ENCODE results near the gene DOCK2. TPM values are rescaled to one million over a fixed set of nuclear protein-coding genes. Genes with fewer than 3 reads are reported as not detected.

Gene DOCK2
- total RNA-seq, 2 donors from 2014 or later, result 210 to 220 TPM

DNA sequence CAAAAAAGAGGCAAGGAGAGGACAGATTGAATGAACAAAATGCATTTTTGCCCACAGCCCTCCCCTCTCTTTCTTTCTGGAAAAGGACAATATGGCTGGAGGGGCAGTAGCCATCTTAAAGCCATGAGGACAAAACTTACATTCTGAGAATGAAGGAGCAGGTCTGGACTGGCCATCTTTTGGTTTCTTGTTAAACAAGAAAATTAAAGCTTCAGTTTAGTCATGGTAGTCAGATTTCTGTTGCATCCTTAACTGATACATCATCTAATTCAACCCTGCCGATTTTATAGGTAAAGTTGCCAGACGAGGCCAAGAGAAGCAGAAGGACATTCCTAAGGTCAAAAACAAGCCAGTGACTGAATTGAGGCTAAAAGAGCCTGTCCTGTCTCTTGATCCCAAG is 374.7 kb downstream of the DOCK2 start:
- no peaks in the 10 kb centered on the region for H3K9me3 Mint-ChIP-seq
- peaks cover 5 to 16% of the 10 kb centered on the region in 2 donors for H3K36me3 Mint-ChIP-seq
- ATAC-seq, result no peak
- DNase-seq (ENCODE audit: low spot score in 2 of 2), result no peak
- H3K27ac Mint-ChIP-seq, result no peak overlapping the region

- no peak overlapping the region for H3K27ac Mint-ChIP-seq
- no peak for ATAC-seq
- peaks cover 5 to 14% of the 10 kb centered on the region in 2 donors for H3K36me3 Mint-ChIP-seq
- H3K9me3 Mint-ChIP-seq, result no peaks in the 10 kb centered on the region
- DNase-seq (ENCODE audit: low spot score in 2 of 2), result no peak
Observed at GRCh38 chr5:170012622-170013021, 375.5 kb downstream of the DOCK2 start.

- DNase-seq (ENCODE audit: low spot score in 2 of 2) (no peak), ATAC-seq (no peak)
- peak overlapping the region in 1 of 2 donors; percentile 65 for H3K27ac Mint-ChIP-seq
- H3K36me3 Mint-ChIP-seq, result peaks cover 12 to 14% of the 10 kb centered on the region in 2 donors
- H3K9me3 Mint-ChIP-seq, result no peaks in the 10 kb centered on the region
Observed at GRCh38 chr5:170020423-170020822, 383.3 kb downstream of the DOCK2 start.

DNA sequence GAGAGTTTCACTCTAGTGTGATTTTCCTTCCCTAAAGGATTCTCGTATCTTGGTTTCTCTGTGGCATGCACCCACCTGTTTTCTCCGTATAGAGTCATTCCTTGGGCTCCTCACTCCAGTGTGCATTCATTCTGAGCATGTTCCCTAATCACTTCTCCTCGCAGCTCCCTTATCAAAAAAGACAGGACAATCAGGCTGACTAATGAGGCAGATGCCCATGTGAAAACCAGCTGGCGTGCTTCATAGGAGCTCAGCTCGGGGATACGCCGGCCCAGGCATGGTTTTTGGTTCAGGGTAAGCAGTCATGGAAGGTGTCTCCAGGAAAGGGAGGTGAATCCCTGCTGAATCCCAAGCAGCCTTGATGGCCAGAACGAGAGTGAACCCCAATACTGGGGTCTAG is 384.4 kb downstream of the DOCK2 start:
- Mint-ChIP-seq H3K36me3 (peaks cover 12 to 21% of the 10 kb centered on the region in 2 donors), H3K27ac (no peak overlapping the region), H3K9me3 (no peaks in the 10 kb centered on the region)
- no peak for ATAC-seq
- DNase-seq (ENCODE audit: low spot score in 2 of 2), result no peak

DNA sequence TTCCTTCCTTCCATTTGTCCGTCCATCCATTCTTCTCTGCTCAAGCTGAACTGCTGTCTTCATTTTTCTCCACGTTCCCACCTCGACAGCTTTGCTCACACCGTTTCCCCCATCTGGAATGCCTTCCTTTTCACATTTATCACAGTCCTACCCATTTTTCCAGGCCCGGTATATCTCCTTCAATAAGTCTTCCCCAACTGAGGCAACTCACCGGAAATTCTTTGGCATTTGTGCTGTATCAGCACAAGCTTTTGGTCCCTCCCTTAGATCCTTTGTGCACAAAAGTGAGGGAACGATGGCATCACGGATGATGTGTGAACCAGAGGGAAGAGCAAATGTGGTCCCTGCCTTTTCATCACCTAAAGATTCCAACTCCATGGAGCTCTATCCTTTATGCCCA is 388.8 kb downstream of the DOCK2 start:
- Mint-ChIP-seq H3K9me3 (no peaks in the 10 kb centered on the region), H3K27ac (peak overlapping the region in 1 of 2 donors; percentile 92), H3K36me3 (peaks cover 12 to 17% of the 10 kb centered on the region in 2 donors)
- DNase-seq (ENCODE audit: low spot score in 2 of 2) (no peak), ATAC-seq (no peak)

DNA sequence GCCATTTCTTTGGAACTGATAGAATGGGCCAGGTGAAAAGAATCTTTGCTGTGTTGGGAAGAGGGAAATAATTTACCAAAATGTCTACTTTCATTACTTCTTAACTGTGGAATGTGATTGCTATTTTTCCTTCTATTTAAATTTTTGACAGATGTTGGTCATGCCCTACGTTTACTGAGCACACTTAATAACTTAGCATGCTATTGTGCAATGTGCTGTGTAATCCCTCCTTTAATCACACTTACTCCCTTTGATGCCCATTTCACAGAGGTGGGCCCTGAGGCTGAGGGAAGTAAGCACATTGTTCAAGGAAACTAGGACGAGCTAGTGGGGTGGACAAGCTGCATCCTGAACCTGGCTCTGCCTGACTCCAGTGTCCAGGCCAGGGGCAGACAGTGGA is 391.0 kb downstream of the DOCK2 start:
- no peaks in the 10 kb centered on the region for H3K9me3 Mint-ChIP-seq
- no peak for DNase-seq (ENCODE audit: low spot score in 2 of 2)

GRCh38 chr5:170034231-170034630 is 397.2 kb downstream of the DOCK2 start:
- ATAC-seq (no peak), DNase-seq (ENCODE audit: low spot score in 2 of 2) (no peak)
- Mint-ChIP-seq H3K9me3 (no peaks in the 10 kb centered on the region), H3K27ac (no peak overlapping the region), H3K36me3 (peaks cover 0 to 5% of the 10 kb centered on the region in 2 donors)

More for the DNA sequence above, 391.0 kb downstream of the DOCK2 start:
- peaks cover 8 to 17% of the 10 kb centered on the region in 2 donors for H3K36me3 Mint-ChIP-seq
- no peak overlapping the region for H3K27ac Mint-ChIP-seq
- no peak for ATAC-seq

DNA sequence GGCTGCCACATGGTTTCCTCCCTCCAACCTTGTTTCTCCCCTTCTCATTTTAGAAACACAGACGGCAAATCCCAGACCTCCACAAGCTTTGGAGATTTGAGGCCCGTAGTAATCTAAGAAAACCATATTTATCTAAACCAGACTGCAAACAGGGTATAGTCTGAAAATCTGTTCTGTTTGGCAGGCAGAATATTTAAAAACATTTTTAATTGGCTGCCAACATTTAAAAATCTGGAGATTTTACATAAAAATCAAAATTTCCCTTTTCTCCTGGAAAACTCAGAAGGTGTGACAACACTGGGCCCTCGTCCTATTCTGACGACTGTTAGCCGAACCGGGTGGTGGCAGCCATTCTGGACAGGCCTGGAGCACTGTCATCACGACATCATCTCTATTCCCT is 401.2 kb downstream of the DOCK2 start:
- Mint-ChIP-seq H3K9me3 (no peaks in the 10 kb centered on the region), H3K27ac (no peak overlapping the region), H3K36me3 (peaks cover 7 to 17% of the 10 kb centered on the region in 2 donors)
- no peak for DNase-seq (ENCODE audit: low spot score in 2 of 2)
- ATAC-seq, result no peak

- ATAC-seq, result no peak
Observed at GRCh38 chr5:170039830-170040229, 402.8 kb downstream of the DOCK2 start.

DNA sequence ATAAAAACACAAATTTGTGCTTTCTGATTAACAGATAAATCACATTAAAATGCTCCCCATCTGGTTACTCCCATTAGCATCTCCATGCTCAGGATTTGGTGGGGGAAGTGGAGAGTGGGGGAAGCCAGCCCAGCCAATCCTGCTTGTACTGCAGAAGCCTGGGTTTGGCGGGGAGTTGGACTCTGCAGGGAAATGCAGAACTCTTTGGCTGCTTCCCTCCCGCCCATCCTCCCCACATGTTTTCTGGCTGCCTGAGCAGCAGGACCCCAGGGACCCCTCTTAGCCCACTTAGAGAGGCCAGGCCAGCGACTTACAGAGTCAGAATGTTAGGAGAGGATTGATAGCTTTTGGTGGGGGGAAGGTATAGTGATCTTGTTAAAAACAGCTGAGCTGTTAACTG is 409.2 kb downstream of the DOCK2 start:
- DNase-seq (ENCODE audit: low spot score in 2 of 2), result no peak
- H3K36me3 Mint-ChIP-seq, result peaks cover 28 to 41% of the 10 kb centered on the region in 2 donors
- no peak overlapping the region for H3K27ac Mint-ChIP-seq
- no peak for ATAC-seq
- H3K9me3 Mint-ChIP-seq, result no peaks in the 10 kb centered on the region

More at GRCh38 chr5:170039830-170040229, 402.8 kb downstream of the DOCK2 start:
- no peak overlapping the region for H3K27ac Mint-ChIP-seq
- no peak for DNase-seq (ENCODE audit: low spot score in 2 of 2)
- no peaks in the 10 kb centered on the region for H3K9me3 Mint-ChIP-seq
- H3K36me3 Mint-ChIP-seq, result peaks cover 11 to 20% of the 10 kb centered on the region in 2 donors

DNA sequence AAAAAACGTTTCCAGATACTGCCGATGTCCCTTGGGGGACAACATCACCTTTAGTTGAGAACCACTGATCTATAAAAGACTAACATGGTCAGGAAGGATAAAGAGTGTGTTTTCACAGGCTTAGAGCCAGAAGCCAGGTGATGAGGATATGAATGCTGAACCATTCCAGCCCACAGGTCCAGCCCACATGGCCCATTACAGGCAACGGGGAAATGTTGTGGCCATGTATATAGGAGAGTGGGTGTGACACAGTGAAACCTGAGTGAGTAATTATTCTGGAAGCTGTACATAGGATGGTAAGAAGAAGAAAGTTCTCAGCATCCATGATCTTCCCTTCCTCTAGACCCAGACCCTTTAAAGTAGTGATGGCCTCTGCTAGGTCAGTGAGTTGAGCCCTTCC is 412.6 kb downstream of the DOCK2 start:
- Mint-ChIP-seq H3K27ac (peak overlapping the region in 1 of 2 donors; percentile 81), H3K36me3 (peaks cover 22 to 40% of the 10 kb centered on the region in 2 donors), H3K9me3 (no peaks in the 10 kb centered on the region)
- DNase-seq (ENCODE audit: low spot score in 2 of 2) (no peak), ATAC-seq (no peak)

DNA sequence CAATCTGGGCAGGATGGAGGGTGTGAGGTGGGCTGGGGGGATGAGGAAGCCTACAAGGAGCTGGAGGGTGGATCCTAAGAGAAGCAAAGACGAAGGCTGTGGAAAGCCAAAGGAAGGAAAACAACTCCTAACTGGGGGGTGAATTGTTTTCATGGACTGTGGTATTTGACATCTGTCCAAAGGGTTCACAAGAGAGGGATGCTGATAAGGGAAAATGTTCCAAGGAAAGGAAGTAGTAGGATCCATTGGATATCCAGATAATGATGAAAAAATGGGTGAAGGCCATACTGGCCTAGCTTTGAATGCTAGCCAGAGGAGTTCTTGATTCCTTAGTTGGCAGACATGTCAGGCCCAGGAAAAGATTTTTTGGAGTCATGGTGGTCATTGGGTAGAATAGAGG is 416.8 kb downstream of the DOCK2 start:
- Mint-ChIP-seq H3K36me3 (peaks cover 43 to 62% of the 10 kb centered on the region in 2 donors), H3K9me3 (peaks cover 0 to 6% of the 10 kb centered on the region in 2 donors), H3K27ac (no peak overlapping the region)
- DNase-seq (ENCODE audit: low spot score in 2 of 2) (no peak), ATAC-seq (no peak)

- Mint-ChIP-seq H3K36me3 (peaks cover 31 to 63% of the 10 kb centered on the region in 2 donors), H3K27ac (no peak overlapping the region), H3K9me3 (peaks cover 0 to 6% of the 10 kb centered on the region in 2 donors)
- no peak for ATAC-seq
- DNase-seq (ENCODE audit: low spot score in 2 of 2), result no peak
Observed at GRCh38 chr5:170055606-170056005, 418.5 kb downstream of the DOCK2 start.

GRCh38 chr5:170056561-170057267 is 419.6 kb downstream of the DOCK2 start:
- DNase-seq (ENCODE audit: low spot score in 2 of 2), result no peak
- no peak for ATAC-seq
- H3K27ac Mint-ChIP-seq, result peak overlapping the region in 1 of 2 donors; percentile 29
- H3K36me3 Mint-ChIP-seq, result peaks cover 34 to 54% of the 10 kb centered on the region in 2 donors
- H3K9me3 Mint-ChIP-seq, result peaks cover 0 to 6% of the 10 kb centered on the region in 2 donors

DNA sequence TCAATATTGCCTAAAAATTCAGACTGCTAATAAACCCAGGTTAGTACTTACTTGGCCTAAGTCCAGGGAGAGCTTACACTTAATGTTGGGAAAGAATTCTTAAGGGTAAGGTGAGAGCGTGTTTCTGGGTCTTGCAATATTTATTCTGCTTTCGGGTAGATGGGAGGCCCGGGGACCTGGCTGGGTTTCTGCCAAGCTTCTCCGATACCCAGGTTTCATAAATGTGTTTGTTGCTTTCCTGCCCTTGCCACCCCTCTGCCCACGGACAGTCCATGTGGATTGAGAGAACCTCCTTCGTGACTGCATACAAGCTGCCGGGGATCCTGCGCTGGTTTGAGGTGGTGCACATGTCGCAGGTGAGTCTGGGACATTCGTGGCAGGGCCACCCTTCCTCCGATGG is 420.2 kb downstream of the DOCK2 start:
- DNase-seq (ENCODE audit: low spot score in 2 of 2) (no peak), ATAC-seq (no peak)
- no peak overlapping the region for H3K27ac Mint-ChIP-seq
- H3K36me3 Mint-ChIP-seq, result peaks cover 37 to 48% of the 10 kb centered on the region in 2 donors
- peaks cover 0 to 6% of the 10 kb centered on the region in 2 donors for H3K9me3 Mint-ChIP-seq

- Mint-ChIP-seq H3K27ac (no peak overlapping the region), H3K9me3 (peaks cover 0 to 6% of the 10 kb centered on the region in 2 donors), H3K36me3 (peaks cover 40 to 43% of the 10 kb centered on the region in 2 donors)
- no peak for DNase-seq (ENCODE audit: low spot score in 2 of 2)
- ATAC-seq, result no peak
Observed at GRCh38 chr5:170059221-170059620, 422.1 kb downstream of the DOCK2 start.

DNA sequence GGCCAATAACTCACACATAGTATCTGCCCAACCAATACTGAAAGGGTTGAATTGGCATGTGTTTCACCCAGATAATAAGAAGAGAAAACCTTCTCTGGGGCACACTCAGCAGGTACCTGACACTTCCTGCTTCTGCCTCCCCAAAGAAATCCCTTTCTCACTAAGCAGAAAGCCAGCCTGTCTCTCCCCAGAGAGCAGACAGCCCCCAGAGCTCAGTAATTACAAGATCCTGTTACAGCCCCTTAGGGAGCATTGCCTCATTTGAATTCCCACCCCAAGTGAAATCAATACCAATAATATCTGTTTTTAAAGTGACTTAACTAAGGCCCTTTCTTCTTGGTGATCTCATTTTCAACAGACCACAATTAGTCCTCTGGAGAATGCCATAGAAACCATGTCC is 430.1 kb downstream of the DOCK2 start:
- Mint-ChIP-seq H3K36me3 (peaks cover 34 to 44% of the 10 kb centered on the region in 2 donors), H3K27ac (no peak overlapping the region), H3K9me3 (no peaks in the 10 kb centered on the region)
- no peak for DNase-seq (ENCODE audit: low spot score in 2 of 2)
- ATAC-seq, result no peak

GRCh38 chr5:170067574-170068170 is 430.6 kb downstream of the DOCK2 start:
- peak overlapping the region in 1 of 2 donors; percentile 46 for H3K27ac Mint-ChIP-seq
- DNase-seq (ENCODE audit: low spot score in 2 of 2) (no peak), ATAC-seq (no peak)
- no peaks in the 10 kb centered on the region for H3K9me3 Mint-ChIP-seq
- H3K36me3 Mint-ChIP-seq, result peaks cover 34 to 44% of the 10 kb centered on the region in 2 donors

Data from activated naive CD4-positive, alpha-beta T cell treated with anti-CD3 and anti-CD28 coated beads, Interleukin-2, amount 50 U/mL, for 72 hours (primary cell).